Natural killer cell (primary cell): Measurements from ENCODE around the gene RPRD1A. TPM values are rescaled to one million over a fixed set of nuclear protein-coding genes. Genes with fewer than 3 reads are reported as not detected.

Source experiments
- ATAC-seq, 3 donors: fragments of 150-1000 bp in 2 of 3; fragments of 200-7000 bp in 1 of 3; cut with Tn5 transposase; 1 replicate in 1 of 3; 2 replicates in 2 of 3; pipeline ENCODE4 v1.10.0; 2021; ENCODE audit warnings: mild to moderate bottlenecking in 2 of 3, moderate library complexity in 2 of 3
- DNase-seq, 2 donors: peaks; one replicate each; pipeline versions ENCODE4 v3.0.0 to v3.0.0-alpha.2; 2013 to 2021; ENCODE audit warnings: mixed read lengths in 1 of 2
- H3K27ac ChIP-seq: one replicate; pipeline ENCODE4 v1.5.1; 2013; ENCODE audit warnings: mild to moderate bottlenecking, low read length
- H3K27me3 ChIP-seq: one replicate; pipeline ENCODE4 v1.6.1; 2013; ENCODE audit warnings: low read length; ENCODE audit not compliant: control insufficient read depth, insufficient read depth
- H3K36me3 ChIP-seq: one replicate; pipeline ENCODE4 v1.6.1; 2013; ENCODE audit warnings: low read length; ENCODE audit not compliant: control insufficient read depth, insufficient read depth
- H3K4me1 ChIP-seq: one replicate; pipeline ENCODE4 v1.6.1; 2013; ENCODE audit warnings: low read length; ENCODE audit not compliant: control insufficient read depth, insufficient read depth
- H3K4me3 ChIP-seq: one replicate; pipeline ENCODE4 v1.5.1; 2013; ENCODE audit warnings: low read length
- H3K9me3 ChIP-seq: one replicate; pipeline ENCODE4 v1.6.1; 2013; ENCODE audit warnings: low read length; ENCODE audit not compliant: control insufficient read depth, insufficient read depth
- H3K27ac Mint-ChIP-seq, 2 donors: one replicate each; pipeline ENCODE4 v1.8.0; 2022; ENCODE audit warnings: mild to moderate bottlenecking in 2 of 2, mixed read lengths in 2 of 2, moderate library complexity in 1 of 2
- H3K27me3 Mint-ChIP-seq, 2 donors: one replicate each; pipeline ENCODE4 v1.8.0; 2022; ENCODE audit warnings: low read depth in 2 of 2, mixed read lengths in 2 of 2
- H3K36me3 Mint-ChIP-seq: one replicate; pipeline ENCODE4 v1.8.0; 2022; ENCODE audit warnings: mixed read lengths
- H3K4me1 Mint-ChIP-seq, 2 donors: one replicate each; pipeline ENCODE4 v1.8.0; 2022; ENCODE audit warnings: mixed read lengths in 2 of 2
- H3K4me3 Mint-ChIP-seq: one replicate; pipeline ENCODE4 v1.8.0; 2022; ENCODE audit warnings: mild to moderate bottlenecking, moderate library complexity, mixed read lengths
- H3K9me3 Mint-ChIP-seq, 2 donors: one replicate each; pipeline ENCODE4 v1.8.0; 2022; ENCODE audit warnings: mixed read lengths in 2 of 2
- CTCF ChIP-seq: fragments of 200-600 bp; IDR thresholded peaks from one replicate; pipeline ENCODE4 v1.8.0; 2022; ENCODE audit warnings: antibody characterized with exemption
- WGBS: methylation state at CpG from one replicate; pipeline ENCODE4 v1.1.7; 2013; ENCODE audit warnings: missing lambda C conversion rate; ENCODE audit not compliant: insufficient coverage; 5-methylcytosine and 5-hydroxymethylcytosine counted together
- intact Hi-C: fragments of 100-400 bp; cut with micrococcal nuclease; formaldehyde crosslinking; loops from one replicate; pipeline ENCODE4 v1.14.2; 2022
- total RNA-seq, 4 donors: library from RNA; stranded (reverse); fragments of 120-200 nt in 1 of 4; gene quantifications; one replicate each; pipeline versions ENCODE4 v1.2.3 to v1.2.4, GENCODE V29; 2013 to 2022

Gene RPRD1A
- total RNA-seq, 3 donors from 2014 or later (not counting 1 experiment from before 2014, with no cell fraction given): 20.4 to 24.4 (median 23.3) TPM

DNA sequence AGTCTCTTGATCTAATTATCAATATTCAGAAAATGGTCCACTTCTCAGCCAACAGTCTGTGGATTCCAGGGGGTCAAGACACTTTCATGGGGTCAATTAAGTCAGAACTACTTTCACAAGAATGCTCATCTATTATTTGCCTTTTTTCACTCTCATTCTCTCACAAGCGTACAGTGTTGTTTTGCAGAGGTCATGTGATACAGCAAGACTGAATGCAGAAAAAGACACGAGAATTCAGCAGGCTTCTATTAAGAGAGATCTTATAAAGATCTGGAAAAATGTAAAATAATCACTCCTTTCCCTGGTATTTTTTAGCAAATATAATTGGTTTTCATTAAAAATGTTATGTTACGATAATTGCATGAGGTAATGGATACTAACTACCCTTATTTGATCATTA is 8.7 kb downstream of the RPRD1A start:
- H3K27ac Mint-ChIP-seq: no peak overlapping the region
- no peaks in the 10 kb centered on the region for H3K9me3 ChIP-seq
- H3K27me3 Mint-ChIP-seq: no peaks in the 10 kb centered on the region

GRCh38 chr18:36051760-36052159 is 15.6 kb downstream of the RPRD1A start:
- TF ChIP-seq CTCF: no peak
- H3K27ac ChIP-seq: no peak overlapping the region
- DNase-seq: no peak
- Mint-ChIP-seq H3K27ac (peak overlapping the region in 1 of 2 donors; percentile 35), H3K36me3 (no peaks in the 10 kb centered on the region), H3K9me3 (peaks cover 0 to 2% of the 10 kb centered on the region in 2 donors), H3K27me3 (no peaks in the 10 kb centered on the region), H3K4me3 (no peak overlapping the region), H3K4me1 (peaks cover 36 to 42% of the 10 kb centered on the region in 2 donors)
- intact Hi-C loops: no loop called here
- no peaks in the 10 kb centered on the region for H3K4me1 ChIP-seq
- no peaks in the 10 kb centered on the region for H3K36me3 ChIP-seq
- no peak overlapping the region for H3K4me3 ChIP-seq
- no peaks in the 10 kb centered on the region for H3K9me3 ChIP-seq
- H3K27me3 ChIP-seq: no peaks in the 10 kb centered on the region
- ATAC-seq: no peak
- WGBS: 82% methylated on average over 3 of the region's 3 CpGs

More for the DNA sequence above, 8.7 kb downstream of the RPRD1A start:
- no peak for DNase-seq
- intact Hi-C loops: no loop called here
- Mint-ChIP-seq H3K9me3 (no peaks in the 10 kb centered on the region), H3K36me3 (no peaks in the 10 kb centered on the region), H3K4me1 (peaks cover 15 to 17% of the 10 kb centered on the region in 2 donors), H3K4me3 (no peak overlapping the region)
- no peaks in the 10 kb centered on the region for H3K36me3 ChIP-seq
- H3K27ac ChIP-seq: no peak overlapping the region
- no peak overlapping the region for H3K4me3 ChIP-seq
- ATAC-seq: no peak
- H3K4me1 ChIP-seq: no peaks in the 10 kb centered on the region
- no peaks in the 10 kb centered on the region for H3K27me3 ChIP-seq
- WGBS: 100% methylated on average over 1 of the region's 3 CpGs
- TF ChIP-seq CTCF: no peak

GRCh38 chr18:36050479-36050878 is 16.9 kb downstream of the RPRD1A start:
- no peak for DNase-seq
- no peak overlapping the region for H3K4me3 ChIP-seq
- no peak overlapping the region for H3K27ac Mint-ChIP-seq
- no peaks in the 10 kb centered on the region for H3K27me3 Mint-ChIP-seq
- no peaks in the 10 kb centered on the region for H3K36me3 ChIP-seq
- no peaks in the 10 kb centered on the region for H3K27me3 ChIP-seq
- H3K9me3 ChIP-seq: no peaks in the 10 kb centered on the region
- no peak overlapping the region for H3K4me3 Mint-ChIP-seq
- TF ChIP-seq CTCF: no peak
- no peaks in the 10 kb centered on the region for H3K4me1 ChIP-seq
- ATAC-seq: no peak
- peaks cover 0 to 2% of the 10 kb centered on the region in 2 donors for H3K9me3 Mint-ChIP-seq
- intact Hi-C loops: no loop called here
- H3K4me1 Mint-ChIP-seq: peaks cover 49 to 54% of the 10 kb centered on the region in 2 donors
- no peaks in the 10 kb centered on the region for H3K36me3 Mint-ChIP-seq
- H3K27ac ChIP-seq: no peak overlapping the region

DNA sequence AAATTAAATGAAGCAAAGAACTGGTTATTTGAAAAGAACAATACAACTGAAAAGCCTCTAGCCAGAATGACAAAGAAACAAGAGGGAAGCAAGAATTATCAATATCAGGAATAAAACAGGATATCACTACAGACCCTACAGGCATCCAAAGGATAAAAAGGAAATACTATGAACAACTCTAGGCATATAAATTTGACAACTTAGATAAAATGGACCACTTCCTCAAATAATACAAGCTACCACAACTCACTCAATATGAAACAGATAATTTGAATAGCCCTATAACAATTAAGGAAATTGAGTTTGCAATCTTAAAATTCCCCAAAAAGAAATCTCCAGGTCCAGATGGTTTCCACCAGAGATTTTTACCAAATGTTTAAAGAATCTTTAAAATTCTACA is 19.8 kb downstream of the RPRD1A start:
- H3K27me3 Mint-ChIP-seq: no peaks in the 10 kb centered on the region
- peaks cover 0 to 2% of the 10 kb centered on the region in 2 donors for H3K9me3 Mint-ChIP-seq
- H3K27ac Mint-ChIP-seq: no peak overlapping the region
- Histone ChIP-seq H3K4me1 (no peaks in the 10 kb centered on the region), H3K9me3 (no peaks in the 10 kb centered on the region), H3K4me3 (no peak overlapping the region), H3K27ac (no peak overlapping the region), H3K27me3 (no peaks in the 10 kb centered on the region), H3K36me3 (no peaks in the 10 kb centered on the region)
- DNase-seq (no peak), ATAC-seq (no peak)
- H3K36me3 Mint-ChIP-seq: no peaks in the 10 kb centered on the region
- no peak overlapping the region for H3K4me3 Mint-ChIP-seq
- intact Hi-C loops: no loop called here
- no peak for TF ChIP-seq CTCF
- peaks cover 50% of the 10 kb centered on the region in 2 donors for H3K4me1 Mint-ChIP-seq
